ENCODE measurements around the gene CTSV.

DNA sequence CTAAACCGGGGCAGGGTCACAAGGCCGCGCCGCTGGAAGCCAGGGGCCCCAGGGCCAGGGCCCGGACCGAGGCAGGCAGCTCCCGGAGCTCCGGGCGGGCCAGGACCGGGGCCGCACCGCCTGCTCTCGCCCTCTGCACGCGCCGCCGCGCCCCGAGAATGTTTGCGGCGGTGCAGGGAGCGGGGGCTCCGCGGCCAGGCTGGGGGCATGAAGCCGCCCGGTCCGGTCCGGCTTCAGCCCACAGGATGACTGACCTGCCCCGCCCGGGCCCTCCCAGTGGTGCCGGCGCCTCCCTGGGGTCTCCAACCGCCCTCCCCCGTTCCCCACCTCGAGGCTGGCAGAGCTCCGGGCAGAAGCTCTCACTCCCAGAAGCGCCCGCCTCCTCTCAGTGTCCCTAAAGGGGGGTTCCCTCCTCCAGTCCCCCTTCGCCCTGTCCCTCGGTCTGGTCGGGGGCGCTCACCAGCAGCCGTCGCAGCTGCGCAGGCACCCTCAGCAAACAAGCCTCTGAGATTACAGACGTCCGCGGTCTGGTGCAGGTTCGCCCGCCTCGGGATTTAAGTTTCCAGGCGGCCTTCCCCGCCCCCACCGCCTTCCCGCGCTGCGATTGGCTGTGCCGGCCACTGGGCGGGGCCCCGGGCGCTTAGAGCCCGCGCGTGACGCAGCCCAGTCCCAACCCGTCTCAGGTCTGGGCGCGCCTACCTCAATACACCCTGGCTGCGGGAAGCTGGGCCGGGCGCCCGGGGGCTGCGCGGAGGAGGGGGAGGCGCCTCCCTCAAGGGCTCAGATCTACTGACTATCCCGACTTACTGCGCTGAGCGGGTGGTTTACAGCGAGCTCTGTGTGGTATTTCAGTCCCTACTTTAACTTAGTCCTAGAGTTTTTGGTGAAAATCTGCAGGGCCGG is at the start of gene CTSV:
- TF ChIP-seq CTCF (IDR thresholded peaks at IDR 0.05; ENCODE audit: low read depth, low read length, poor library complexity, severe bottlenecking) (no peak), EZH2phosphoT487 (IDR thresholded peaks at IDR 0.05; ENCODE audit: borderline replicate concordance, low read length) (no peak)

Measured in DOHH2 (cell line).